Measurements from ENCODE around the gene SMAD6.

SMAD6 gene

DNA sequence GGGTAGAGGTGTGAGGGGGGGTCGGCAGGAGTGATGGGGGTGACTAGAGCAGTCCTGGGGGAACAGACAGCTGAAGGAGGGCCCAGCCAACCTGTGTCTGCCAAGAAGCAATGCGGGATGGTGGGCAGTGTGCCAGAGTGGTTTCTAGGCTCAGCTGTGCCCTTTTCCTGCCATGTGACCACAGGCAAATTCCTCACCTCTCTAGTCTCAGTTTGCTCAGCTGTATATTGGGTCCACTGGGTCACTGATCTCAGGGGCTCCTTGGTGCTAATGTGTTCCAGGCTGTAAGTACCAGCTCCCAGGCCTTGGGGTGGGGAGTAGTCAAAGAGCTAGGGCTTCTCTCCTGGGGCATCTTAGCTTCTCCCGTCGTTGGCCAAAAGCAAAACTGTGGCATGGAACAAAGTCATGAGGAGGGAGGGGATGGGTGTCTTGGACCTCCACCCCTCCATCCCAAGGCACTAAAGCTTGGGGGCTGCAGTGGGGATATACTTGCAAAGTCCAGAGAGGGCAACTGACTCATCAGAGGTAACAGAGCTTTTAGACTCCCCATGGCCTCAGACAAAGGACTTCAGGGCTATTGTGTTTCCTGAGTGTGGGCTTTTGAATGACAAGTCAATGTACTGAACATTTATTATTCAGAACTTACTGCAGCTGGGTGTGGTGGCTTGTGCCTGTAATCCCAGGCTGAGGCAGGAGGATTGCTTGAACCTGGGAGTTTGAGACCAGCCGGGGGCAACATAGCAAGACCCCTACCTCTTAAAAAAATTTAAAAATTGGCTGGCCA, 20.9 kb downstream of the SMAD6 start:
- H3K4me3 ChIP-seq (ENCODE audit: low read depth, low read length), result no peak overlapping the region
- TF ChIP-seq, protein P1, sequence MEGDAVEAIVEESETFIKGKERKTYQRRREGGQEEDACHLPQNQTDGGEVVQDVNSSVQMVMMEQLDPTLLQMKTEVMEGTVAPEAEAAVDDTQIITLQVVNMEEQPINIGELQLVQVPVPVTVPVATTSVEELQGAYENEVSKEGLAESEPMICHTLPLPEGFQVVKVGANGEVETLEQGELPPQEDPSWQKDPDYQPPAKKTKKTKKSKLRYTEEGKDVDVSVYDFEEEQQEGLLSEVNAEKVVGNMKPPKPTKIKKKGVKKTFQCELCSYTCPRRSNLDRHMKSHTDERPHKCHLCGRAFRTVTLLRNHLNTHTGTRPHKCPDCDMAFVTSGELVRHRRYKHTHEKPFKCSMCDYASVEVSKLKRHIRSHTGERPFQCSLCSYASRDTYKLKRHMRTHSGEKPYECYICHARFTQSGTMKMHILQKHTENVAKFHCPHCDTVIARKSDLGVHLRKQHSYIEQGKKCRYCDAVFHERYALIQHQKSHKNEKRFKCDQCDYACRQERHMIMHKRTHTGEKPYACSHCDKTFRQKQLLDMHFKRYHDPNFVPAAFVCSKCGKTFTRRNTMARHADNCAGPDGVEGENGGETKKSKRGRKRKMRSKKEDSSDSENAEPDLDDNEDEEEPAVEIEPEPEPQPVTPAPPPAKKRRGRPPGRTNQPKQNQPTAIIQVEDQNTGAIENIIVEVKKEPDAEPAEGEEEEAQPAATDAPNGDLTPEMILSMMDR (IDR thresholded peaks at IDR 0.05; ENCODE audit: low read depth, low read length), result no peak
- no peak for TF ChIP-seq POLR2A (IDR thresholded peaks at IDR 0.05; ENCODE audit: extremely low read depth, insufficient read length)
- TF ChIP-seq, protein P2, sequence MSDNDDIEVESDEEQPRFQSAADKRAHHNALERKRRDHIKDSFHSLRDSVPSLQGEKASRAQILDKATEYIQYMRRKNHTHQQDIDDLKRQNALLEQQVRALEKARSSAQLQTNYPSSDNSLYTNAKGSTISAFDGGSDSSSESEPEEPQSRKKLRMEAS (IDR thresholded peaks at IDR 0.05; ENCODE audit: low read depth, low read length), result no peak
- no peak for TF ChIP-seq MYC (IDR thresholded peaks at IDR 0.05; ENCODE audit: low read depth, low read length)
- DNase-seq (ENCODE audit: low read depth), result no peak

DNA sequence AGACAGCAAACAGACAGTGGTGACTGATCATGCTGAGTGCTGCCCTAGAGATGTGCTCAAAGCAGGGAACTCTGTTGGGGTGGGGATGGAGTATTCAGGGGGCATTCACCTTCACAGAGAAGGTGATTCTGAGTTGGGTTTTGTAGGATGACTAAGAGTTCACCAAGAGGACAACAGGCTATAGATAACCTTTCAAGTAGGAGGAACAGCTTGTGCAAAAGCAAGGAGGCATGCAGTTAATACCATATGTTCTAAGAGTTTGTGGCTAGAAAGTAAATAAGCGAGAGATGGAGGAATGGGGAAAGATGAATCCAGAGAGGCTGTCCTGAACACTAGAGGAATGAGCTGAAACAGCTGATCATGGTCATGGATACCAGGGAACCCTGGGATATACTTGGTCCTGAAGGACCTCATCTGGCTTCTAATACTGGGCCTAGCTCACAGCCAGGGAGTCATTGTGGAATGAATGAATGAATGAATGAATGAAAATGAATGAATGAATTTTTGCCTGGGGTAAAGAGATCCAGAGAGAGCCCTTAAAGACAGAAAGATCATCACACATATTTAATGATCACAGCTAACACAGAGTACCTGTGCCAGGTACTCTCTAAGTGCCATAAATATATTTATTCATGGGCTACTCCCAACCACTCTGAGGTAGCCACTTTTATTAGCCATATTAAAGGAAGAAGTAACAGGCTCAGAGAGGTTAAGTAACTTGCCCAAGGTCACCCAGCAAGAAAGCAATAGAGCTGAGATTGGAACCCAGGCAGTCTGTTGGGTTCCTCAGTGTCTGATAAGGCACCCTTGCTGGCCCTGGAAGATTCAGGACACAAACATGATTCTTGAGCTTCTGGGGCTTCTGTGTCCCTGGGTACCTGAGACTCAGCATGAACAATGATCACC, 22.0 kb downstream of the SMAD6 start:
- no peak for DNase-seq (ENCODE audit: low read depth)
- TF ChIP-seq, protein P1 (IDR thresholded peaks at IDR 0.05; ENCODE audit: low read depth, low read length), result no peak
- no peak for TF ChIP-seq POLR2A (IDR thresholded peaks at IDR 0.05; ENCODE audit: extremely low read depth, insufficient read length)
- TF ChIP-seq, protein P2 (IDR thresholded peaks at IDR 0.05; ENCODE audit: low read depth, low read length), result no peak
- TF ChIP-seq MYC (IDR thresholded peaks at IDR 0.05; ENCODE audit: low read depth, low read length), result no peak
- no peak overlapping the region for H3K4me3 ChIP-seq (ENCODE audit: low read depth, low read length)

DNA sequence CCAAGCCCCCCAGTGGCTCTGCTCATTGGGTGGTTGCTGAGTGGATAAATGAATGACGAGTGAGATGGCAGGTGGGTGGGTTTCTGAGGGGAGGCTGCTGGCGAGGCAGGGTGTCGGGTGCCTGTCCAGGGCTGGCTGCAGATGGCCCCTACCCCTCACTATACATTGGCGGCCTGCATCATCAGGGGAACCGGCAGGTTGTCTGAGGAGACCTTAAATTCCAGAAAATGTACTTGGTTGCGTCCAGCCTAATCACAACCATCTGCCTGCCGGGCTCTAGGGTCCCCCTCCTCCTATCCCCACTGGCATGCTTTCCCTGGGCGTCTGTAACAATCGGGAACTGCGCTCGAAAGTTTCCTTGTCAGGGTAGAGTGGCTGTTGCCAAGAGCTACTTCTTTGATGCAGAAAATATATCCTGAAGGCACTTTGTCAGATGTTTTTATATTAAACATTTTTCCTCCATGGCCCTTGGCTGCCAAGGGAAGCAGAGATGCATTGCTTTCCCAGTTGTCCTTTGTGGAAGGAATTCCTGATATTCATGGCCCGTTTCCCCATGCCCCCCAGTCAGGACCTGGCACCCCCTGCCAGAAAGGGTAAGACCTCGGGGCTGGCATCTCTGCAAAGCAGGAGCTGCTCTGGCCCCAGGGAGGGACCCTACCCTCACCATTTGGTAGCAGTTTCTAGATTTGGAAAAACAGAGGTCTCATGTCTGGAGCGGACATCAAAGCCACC, 22.9 kb downstream of the SMAD6 start:
- no peak overlapping the region for H3K4me3 ChIP-seq (ENCODE audit: low read depth, low read length)
- TF ChIP-seq, protein P2 (IDR thresholded peaks at IDR 0.05; ENCODE audit: low read depth, low read length), result no peak
- no peak for TF ChIP-seq MYC (IDR thresholded peaks at IDR 0.05; ENCODE audit: low read depth, low read length)
- no peak for DNase-seq (ENCODE audit: low read depth)

DNA sequence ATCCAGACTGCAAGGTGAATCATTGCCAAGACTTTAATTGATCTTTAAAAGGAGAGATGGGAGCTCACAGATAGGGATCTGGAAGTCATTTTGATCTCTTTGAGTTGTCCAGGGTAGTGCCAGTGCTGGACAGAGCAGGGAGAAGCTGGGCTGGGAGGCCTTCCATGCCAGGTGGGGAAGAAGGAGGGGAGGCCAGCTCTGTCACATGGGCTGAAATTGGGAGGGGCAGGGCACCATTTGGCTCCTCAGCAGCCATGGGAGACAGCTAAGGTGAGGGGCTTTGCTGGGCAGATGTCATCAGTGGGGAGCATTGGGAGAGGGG, 23.4 kb downstream of the SMAD6 start:
- no peak for DNase-seq (ENCODE audit: low read depth)
- no peak overlapping the region for H3K4me3 ChIP-seq (ENCODE audit: low read depth, low read length)
- TF ChIP-seq MYC (IDR thresholded peaks at IDR 0.05; ENCODE audit: low read depth, low read length) (no peak), POLR2A (IDR thresholded peaks at IDR 0.05; ENCODE audit: extremely low read depth, insufficient read length) (no peak)
- TF ChIP-seq, protein P1 (IDR thresholded peaks at IDR 0.05; ENCODE audit: low read depth, low read length), result no peak
- TF ChIP-seq, protein P2 (IDR thresholded peaks at IDR 0.05; ENCODE audit: low read depth, low read length), result no peak

DNA sequence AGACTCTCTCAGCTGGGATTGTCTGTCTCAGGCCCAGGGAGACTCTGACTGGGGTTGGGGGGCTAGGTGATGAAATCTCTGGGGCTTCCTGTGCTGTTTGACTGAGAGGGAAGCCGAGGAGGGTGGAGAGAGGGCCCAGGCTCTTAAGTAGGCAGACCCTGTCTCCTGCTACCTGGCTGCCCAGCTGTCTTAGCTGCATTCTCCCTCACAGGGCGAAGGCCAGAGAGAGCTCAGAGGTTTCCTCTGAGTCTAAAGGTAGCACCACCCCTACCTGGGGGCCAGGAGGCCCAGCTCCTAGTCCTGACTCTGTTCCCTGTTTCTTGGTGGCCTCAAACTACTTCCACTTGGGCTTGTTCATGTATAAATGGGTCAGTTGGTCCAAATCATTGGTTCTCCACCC, 24.4 kb downstream of the SMAD6 start:
- TF ChIP-seq, protein P2 (IDR thresholded peaks at IDR 0.05; ENCODE audit: low read depth, low read length), result no peak
- no peak for TF ChIP-seq MYC (IDR thresholded peaks at IDR 0.05; ENCODE audit: low read depth, low read length)
- TF ChIP-seq, protein P1 (IDR thresholded peaks at IDR 0.05; ENCODE audit: low read depth, low read length), result no peak
- no peak for TF ChIP-seq POLR2A (IDR thresholded peaks at IDR 0.05; ENCODE audit: extremely low read depth, insufficient read length)

More for the DNA sequence above, 24.4 kb downstream of the SMAD6 start:
- DNase-seq (ENCODE audit: low read depth), result no peak
- H3K4me3 ChIP-seq (ENCODE audit: low read depth, low read length), result no peak overlapping the region
